HG02763 (cell line): ENCODE measurements around the gene SLC35F3.

Source experiments
- ATAC-seq: cut with Tn5 transposase; IDR thresholded peaks from one replicate; pipeline ENCODE4 v1.9.1; 2021; ENCODE audit warnings: mild to moderate bottlenecking, moderate library complexity; ENCODE audit not compliant: unreplicated experiment

The SLC35F3 gene

GRCh38 chr1:233971753-233972152 is 67.3 kb downstream of the SLC35F3 start:
- no peak for ATAC-seq

- ATAC-seq: no peak
Measured at GRCh38 chr1:233972563-233972950, 68.1 kb downstream of the SLC35F3 start.

GRCh38 chr1:233972951-233973635 is 68.6 kb downstream of the SLC35F3 start:
- ATAC-seq: no peak

GRCh38 chr1:233975486-233975885 is 71.0 kb downstream of the SLC35F3 start:
- ATAC-seq: no peak

GRCh38 chr1:233981042-233981675 is 76.7 kb downstream of the SLC35F3 start:
- ATAC-seq: no peak

- no peak for ATAC-seq
Measured at GRCh38 chr1:233982827-233983518, 78.5 kb downstream of the SLC35F3 start.

- ATAC-seq: no peak
Measured at GRCh38 chr1:233983811-233984210, 79.3 kb downstream of the SLC35F3 start.

GRCh38 chr1:233988963-233989696 is 84.7 kb downstream of the SLC35F3 start:
- ATAC-seq: no peak

- no peak for ATAC-seq
Measured at GRCh38 chr1:233990486-233990885, 86.0 kb downstream of the SLC35F3 start.

GRCh38 chr1:233993651-233994050 is 89.2 kb downstream of the SLC35F3 start:
- ATAC-seq: no peak

GRCh38 chr1:233994112-233994511 is 89.6 kb downstream of the SLC35F3 start:
- ATAC-seq: no peak

- ATAC-seq: no peak
Measured at GRCh38 chr1:233998456-233998855, 94.0 kb downstream of the SLC35F3 start.

- no peak for ATAC-seq
Measured at GRCh38 chr1:233998891-233999290, 94.4 kb downstream of the SLC35F3 start.

GRCh38 chr1:234000557-234001041 is 96.1 kb downstream of the SLC35F3 start:
- ATAC-seq: no peak

GRCh38 chr1:234001817-234002216 is 97.3 kb downstream of the SLC35F3 start:
- no peak for ATAC-seq

- ATAC-seq: no peak
Measured at GRCh38 chr1:234004591-234004990, 100.1 kb downstream of the SLC35F3 start.

GRCh38 chr1:234007684-234008083 is 103.2 kb downstream of the SLC35F3 start:
- ATAC-seq: no peak

- no peak for ATAC-seq
Measured at GRCh38 chr1:234008591-234008990, 104.1 kb downstream of the SLC35F3 start.

GRCh38 chr1:234009668-234010067 is 105.2 kb downstream of the SLC35F3 start:
- ATAC-seq: no peak

GRCh38 chr1:234014208-234014607 is 109.7 kb downstream of the SLC35F3 start:
- ATAC-seq: no peak

GRCh38 chr1:234018816-234019215 is 114.3 kb downstream of the SLC35F3 start:
- no peak for ATAC-seq
